HG02642 (cell line): ENCODE data around the gene GHR.

Source experiments
- ATAC-seq: cut with Tn5 transposase; IDR thresholded peaks from one replicate; pipeline ENCODE4 v1.9.1; 2021; ENCODE audit warnings: mild to moderate bottlenecking; ENCODE audit not compliant: unreplicated experiment, poor library complexity

GHR gene

GRCh38 chr5:42423285-42424165 is at the start of gene GHR:
GHR (plus strand) TSS chr5:42423439; CDS start chr5:42565875, 142,436 bp downstream.
- peak; percentile 87 for ATAC-seq

DNA sequence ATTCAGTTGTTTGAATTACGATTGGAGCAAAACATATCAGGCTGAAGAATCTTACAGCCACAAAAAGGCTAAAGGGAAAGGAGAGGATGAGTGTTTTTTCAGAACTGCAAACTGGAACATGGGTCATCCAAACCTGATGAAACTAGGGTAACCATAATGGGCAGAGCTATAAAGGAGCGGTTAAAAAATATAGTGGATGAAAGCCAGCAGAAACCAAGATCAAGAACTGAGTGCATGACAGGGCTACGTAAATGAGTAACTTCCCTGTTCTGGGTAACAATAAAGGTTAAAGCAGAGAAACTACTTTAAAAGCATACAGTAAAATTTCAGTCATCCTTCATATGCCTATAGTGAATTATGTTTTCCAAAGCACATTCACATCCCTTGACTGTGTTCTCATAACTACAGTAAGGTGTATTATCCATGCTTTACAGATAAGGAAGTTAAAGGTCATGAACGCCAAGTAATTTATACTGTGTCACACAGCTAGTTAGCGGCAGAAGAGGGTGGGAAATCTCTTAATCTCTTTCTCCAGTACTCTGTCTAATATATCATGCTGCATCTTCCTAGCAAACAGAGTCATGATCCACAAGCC is 48.5 kb upstream of the GHR start:
- no peak for ATAC-seq

DNA sequence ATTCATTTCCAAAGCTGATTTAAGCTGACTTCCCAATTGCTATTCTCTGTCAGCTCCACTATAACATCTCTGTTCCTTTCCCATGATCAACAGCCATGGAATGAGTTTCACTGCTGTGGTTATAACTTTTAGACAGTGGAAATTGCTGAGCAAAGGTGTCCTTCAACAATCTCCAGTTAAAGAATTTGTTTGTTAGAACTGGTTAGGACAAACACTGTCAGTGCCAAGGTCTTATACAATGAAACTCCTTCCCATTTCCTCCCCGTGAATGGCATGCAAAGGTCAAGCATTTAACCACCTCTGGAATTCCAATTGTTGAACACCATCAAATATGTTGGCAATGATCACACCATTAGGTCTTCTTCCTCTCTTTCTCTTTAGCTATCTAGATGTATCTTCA is 45.7 kb upstream of the GHR start:
- no peak for ATAC-seq

DNA sequence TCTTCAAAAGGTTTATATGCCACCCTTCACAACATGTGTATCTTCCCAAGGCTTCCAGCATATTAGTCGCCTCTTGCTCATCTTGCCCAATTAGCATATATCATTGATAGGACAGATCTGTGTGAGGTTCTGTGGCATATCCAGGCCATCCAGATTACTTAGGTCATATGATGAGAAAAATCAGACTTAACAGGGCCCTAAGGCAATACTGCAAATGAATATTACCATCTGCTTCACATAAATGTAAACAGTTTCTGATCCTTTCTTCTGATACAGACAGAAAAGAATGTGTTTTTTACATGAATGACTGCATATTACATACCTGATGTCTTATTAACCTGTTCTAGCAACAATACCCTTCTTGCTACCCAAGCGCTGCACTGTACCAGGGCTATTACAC is 41.3 kb upstream of the GHR start:
- no peak for ATAC-seq

- ATAC-seq: no peak
Observed at GRCh38 chr5:42387563-42387962, 35.7 kb upstream of the GHR start.

DNA sequence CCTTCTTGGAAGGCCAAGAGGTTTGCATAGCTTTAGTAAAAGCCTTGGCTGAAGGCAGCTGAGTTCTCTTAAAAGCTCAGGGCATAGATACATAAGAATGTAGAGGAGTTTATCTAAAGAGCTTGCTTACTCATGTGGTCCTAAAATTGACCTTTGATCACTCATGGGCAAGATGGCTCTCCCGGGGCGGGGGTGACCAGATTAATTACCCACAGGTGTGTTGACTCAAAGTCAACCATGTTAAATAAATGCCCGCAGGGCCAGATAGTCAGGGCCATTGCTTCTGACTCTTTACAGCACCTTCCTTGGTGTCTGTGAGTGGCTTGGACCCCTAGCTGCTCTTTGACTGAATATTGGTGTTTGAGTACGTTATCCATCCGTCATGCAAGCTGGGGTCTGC is 33.1 kb upstream of the GHR start:
- no peak for ATAC-seq

GRCh38 chr5:42392917-42393316 is 30.3 kb upstream of the GHR start:
- ATAC-seq: no peak

GRCh38 chr5:42396111-42396510 is 27.1 kb upstream of the GHR start:
- ATAC-seq: no peak

DNA sequence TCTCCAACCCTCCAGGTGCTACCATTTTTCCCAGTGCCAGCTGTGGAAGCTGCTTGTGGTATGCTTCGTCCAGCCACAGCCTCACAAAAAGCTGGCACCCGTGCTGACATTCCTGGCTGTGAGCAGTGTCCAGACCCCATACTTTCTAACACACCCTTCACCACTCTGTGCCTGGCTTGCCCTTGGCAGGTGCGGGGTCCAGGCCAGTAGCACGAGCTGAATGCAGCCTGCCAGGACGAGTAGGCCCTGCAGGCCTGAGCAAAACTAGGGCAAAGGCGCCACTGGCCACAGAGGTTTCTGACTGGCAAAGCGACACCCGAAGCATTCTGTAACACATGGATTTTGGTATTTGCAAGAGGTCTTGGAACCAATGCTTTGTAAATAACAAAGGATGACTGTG is 26.0 kb upstream of the GHR start:
- no peak for ATAC-seq

GRCh38 chr5:42399702-42400101 is 23.5 kb upstream of the GHR start:
- no peak for ATAC-seq

GRCh38 chr5:42400474-42400873 is 22.8 kb upstream of the GHR start:
- ATAC-seq: no peak

DNA sequence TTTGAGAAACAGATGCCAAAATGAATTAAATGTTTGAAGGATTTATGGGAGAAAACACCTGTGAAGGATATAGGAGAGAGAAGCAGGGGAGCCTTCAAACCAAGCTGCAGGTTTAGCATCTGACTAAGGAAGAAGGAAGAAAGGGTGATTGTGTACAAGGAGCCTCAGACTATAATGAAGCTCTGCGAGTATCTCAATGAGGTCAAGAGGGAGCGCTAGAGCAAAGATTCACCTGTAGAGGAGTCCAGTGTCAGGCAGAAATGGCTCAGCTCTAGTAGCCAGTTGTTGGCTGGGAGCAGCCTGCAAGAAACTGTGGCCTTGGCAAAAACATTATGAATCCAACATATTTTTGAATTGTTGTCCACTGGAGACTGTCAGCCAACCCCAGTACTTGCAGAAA is 20.0 kb upstream of the GHR start:
- ATAC-seq: no peak

DNA sequence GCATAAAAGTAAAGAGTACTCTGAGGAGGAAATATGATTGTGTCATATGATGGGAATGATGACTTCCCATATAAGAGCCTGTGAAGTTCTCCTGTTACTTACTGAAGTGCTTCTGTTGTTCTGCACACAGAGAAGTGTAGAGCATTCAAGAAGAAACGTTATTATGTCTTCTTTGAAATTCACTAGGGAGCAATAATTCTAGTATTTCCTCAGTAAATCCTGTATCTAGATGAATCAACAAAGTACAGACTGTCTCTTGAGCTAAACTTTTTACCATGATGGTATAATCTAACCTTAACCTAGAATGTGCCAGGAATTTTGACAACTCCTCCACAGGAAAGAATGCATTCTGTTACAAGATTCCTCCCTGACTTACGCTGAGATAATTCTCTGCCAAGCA is 18.9 kb upstream of the GHR start:
- no peak for ATAC-seq

DNA sequence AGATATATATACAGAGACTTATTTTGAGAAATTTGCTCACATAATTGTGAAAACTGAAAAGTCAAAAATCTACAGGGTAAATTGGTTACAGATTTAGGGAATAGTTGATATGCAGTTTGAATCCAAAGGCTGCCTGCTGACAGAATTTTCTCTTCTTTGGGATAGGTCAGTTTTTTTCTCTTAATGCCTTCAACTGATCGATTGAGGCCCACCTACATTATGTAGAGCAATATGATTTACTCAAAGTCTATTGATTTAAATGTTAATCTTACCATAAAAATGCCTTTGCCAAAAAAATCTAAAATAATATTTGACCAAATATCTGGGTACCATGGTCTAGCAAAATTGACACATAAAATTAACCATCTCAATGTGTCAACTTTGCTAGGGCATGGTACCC is 3.9 kb upstream of the GHR start:
- ATAC-seq: no peak

DNA sequence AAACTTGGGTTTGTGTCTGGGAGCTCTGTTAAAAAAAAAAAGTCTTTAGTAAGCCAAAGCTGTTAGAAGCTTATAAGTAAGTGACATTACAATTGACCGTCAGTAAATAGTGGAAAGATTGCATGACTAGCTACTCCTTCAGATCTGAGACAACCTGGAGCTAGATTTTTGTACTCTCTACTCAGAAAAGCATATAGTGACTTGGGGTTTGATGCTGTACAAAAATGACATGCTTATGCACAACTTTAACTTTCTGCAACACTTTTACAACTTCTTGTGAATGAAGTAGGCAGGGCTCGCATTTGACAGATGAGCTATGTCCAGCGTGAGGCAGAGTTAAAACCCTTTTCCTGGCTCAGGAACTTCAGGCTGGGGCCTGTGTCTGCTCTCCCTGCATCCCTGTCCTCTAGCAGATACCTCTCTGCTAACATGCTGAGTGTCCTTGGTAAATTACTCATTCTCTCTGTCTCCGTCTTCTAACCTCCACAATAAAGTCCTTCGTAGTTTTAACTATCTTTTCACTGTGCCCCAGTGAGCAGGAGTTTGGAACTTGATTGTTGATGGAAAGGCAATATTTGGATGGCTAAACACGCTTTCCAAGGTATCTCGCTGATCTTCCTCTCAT is 471 bp upstream of the GHR start:
- ATAC-seq: peak; percentile 11

DNA sequence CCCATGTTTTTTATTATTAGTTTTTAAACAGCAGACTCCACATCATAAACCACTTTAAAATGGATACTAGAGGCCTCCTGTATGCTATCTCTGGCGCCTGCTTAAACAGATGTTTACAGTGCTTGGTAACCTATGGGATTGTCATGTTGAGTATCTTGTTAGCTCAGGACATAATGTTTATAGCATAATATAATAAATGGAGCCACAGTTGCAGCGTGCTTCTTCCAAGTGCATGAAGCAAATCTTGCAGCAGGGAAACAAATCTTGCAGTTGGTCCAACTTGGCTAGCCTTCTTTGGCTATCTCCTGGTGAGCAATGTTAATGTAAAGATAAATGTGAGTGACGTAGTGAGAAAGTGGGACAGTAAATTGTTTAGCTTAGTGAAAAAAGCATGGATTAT is 2.8 kb downstream of the GHR start:
- ATAC-seq: no peak

DNA sequence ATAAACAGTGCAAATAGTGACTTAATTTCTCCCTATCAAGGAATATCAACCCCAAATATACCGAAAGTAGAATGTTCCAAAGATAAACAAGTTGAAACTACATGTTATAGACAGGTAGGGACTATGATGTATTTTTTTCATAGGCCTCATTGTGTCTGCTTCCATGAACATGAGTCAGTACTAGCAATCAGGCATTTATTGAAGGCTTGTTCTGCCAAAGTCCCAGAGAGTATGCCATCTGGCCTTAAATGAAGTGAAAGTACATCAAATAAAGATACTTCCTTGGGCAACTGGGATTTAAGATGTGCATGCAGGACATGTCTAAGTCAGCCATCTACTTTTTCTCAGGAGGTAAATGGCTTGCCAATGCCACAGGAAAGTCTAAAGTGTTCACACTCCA is 6.5 kb downstream of the GHR start:
- ATAC-seq: no peak

DNA sequence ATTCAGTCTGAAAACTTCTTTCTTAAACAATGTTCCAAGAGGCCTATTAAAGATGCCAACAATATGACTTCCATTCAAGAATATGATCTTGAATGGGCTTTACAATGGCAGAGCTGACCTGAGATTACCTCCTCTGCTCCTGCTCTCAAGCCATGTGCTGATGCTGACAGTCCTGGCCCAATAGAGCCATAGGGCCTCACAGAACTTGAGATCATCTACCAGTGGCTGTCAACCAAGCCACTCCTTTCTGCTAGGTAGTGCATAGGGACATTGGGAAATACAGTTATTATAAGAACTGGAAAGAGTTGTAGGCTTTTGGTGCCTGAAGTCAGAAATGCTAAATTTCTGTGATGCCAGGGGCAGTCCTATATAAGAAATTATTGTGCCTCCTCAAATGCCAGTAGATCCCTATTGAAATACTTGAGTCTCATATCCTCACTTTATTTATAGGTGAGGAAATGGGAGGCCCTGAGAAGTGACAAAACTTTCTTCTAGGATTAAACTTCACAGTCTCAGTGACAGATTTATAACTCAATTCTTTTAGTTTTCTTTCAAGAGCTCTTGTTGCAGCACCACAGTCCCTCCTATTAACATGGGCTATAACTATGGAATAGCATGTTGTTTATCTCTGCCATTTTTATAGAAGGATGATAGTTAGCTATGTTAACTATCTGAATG is 10.9 kb downstream of the GHR start:
- ATAC-seq: no peak

GRCh38 chr5:42436051-42436450 is 12.8 kb downstream of the GHR start:
- no peak for ATAC-seq

GRCh38 chr5:42454216-42454995 is 31.2 kb downstream of the GHR start:
- no peak for ATAC-seq
